ENCODE measurements around the gene MUL1.

Gene MUL1

GRCh38 chr1:20472121-20472520 is 35.8 kb downstream of the MUL1 start:
- no peaks in the 10 kb centered on the region for H3K36me3 ChIP-seq (ENCODE audit: control insufficient read depth in 2 of 2, insufficient read depth in 1 of 2, low read length in 2 of 2)
- no peak overlapping the region for H3K4me3 ChIP-seq (ENCODE audit: low read depth, low read length)
- peaks cover 4% of the 10 kb centered on the region for H3K4me1 ChIP-seq (ENCODE audit: control insufficient read depth, insufficient read depth, low read length)
- H3K9me3 ChIP-seq (ENCODE audit: control insufficient read depth, insufficient read depth, low read depth, low read length): no peaks in the 10 kb centered on the region
- TF ChIP-seq ZNF600 (tag by site-specific recombination; IDR thresholded peaks at IDR 0.05) (no peak), ZNF37A (tag by site-specific recombination; IDR thresholded peaks at IDR 0.05) (no peak), ZNF202 (tag by site-specific recombination; IDR thresholded peaks at IDR 0.05; ENCODE audit: borderline replicate concordance) (no peak), ZBTB7A (tag by site-specific recombination; IDR thresholded peaks at IDR 0.05; ENCODE audit: low read depth) (no peak), ZNF324 (tag by site-specific recombination; IDR thresholded peaks at IDR 0.05) (no peak), ZNF112 (tag by site-specific recombination; IDR thresholded peaks at IDR 0.05) (no peak), MYNN (tag by site-specific recombination; IDR thresholded peaks at IDR 0.05; ENCODE audit: borderline replicate concordance) (no peak), KLF16 (tag by site-specific recombination; IDR thresholded peaks at IDR 0.05) (no peak), SP7 (tag by site-specific recombination; IDR thresholded peaks at IDR 0.05) (no peak), ZNF571 (tag by site-specific recombination; IDR thresholded peaks at IDR 0.05) (no peak), ZNF626 (tag by site-specific recombination; IDR thresholded peaks at IDR 0.05) (no peak), ZIC2 (tag by site-specific recombination; IDR thresholded peaks at IDR 0.05) (no peak), ZNF302 (tag by site-specific recombination; IDR thresholded peaks at IDR 0.05; ENCODE audit: low read depth) (no peak), ZNF335 (tag by site-specific recombination; conservative IDR thresholded peaks at IDR 0.05) (no peak), ZNF398 (tag by site-specific recombination; IDR thresholded peaks at IDR 0.05) (no peak), ZFP37 (tag by site-specific recombination; IDR thresholded peaks at IDR 0.05) (no peak)
- TF ChIP-seq, protein P1, sequence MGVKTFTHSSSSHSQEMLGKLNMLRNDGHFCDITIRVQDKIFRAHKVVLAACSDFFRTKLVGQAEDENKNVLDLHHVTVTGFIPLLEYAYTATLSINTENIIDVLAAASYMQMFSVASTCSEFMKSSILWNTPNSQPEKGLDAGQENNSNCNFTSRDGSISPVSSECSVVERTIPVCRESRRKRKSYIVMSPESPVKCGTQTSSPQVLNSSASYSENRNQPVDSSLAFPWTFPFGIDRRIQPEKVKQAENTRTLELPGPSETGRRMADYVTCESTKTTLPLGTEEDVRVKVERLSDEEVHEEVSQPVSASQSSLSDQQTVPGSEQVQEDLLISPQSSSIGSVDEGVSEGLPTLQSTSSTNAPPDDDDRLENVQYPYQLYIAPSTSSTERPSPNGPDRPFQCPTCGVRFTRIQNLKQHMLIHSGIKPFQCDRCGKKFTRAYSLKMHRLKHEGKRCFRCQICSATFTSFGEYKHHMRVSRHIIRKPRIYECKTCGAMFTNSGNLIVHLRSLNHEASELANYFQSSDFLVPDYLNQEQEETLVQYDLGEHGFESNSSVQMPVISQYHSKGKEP (tag by site-specific recombination; IDR thresholded peaks at IDR 0.05): no peak
- TF ChIP-seq, protein P2, sequence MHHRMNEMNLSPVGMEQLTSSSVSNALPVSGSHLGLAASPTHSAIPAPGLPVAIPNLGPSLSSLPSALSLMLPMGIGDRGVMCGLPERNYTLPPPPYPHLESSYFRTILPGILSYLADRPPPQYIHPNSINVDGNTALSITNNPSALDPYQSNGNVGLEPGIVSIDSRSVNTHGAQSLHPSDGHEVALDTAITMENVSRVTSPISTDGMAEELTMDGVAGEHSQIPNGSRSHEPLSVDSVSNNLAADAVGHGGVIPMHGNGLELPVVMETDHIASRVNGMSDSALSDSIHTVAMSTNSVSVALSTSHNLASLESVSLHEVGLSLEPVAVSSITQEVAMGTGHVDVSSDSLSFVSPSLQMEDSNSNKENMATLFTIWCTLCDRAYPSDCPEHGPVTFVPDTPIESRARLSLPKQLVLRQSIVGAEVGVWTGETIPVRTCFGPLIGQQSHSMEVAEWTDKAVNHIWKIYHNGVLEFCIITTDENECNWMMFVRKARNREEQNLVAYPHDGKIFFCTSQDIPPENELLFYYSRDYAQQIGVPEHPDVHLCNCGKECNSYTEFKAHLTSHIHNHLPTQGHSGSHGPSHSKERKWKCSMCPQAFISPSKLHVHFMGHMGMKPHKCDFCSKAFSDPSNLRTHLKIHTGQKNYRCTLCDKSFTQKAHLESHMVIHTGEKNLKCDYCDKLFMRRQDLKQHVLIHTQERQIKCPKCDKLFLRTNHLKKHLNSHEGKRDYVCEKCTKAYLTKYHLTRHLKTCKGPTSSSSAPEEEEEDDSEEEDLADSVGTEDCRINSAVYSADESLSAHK (tag by site-specific recombination; IDR thresholded peaks at IDR 0.05): no peak
- CTCF ChIA-PET: no interaction called here
- no peak overlapping the region for H3K27ac ChIP-seq (ENCODE audit: extremely low read depth, low read depth, low read length)
- POLR2A ChIA-PET: no interaction called here

- no peaks in the 10 kb centered on the region for H3K36me3 ChIP-seq (ENCODE audit: control insufficient read depth in 2 of 2, insufficient read depth in 1 of 2, low read length in 2 of 2)
- no peak overlapping the region for H3K27ac ChIP-seq (ENCODE audit: extremely low read depth, low read depth, low read length)
- H3K4me3 ChIP-seq (ENCODE audit: low read depth, low read length): no peak overlapping the region
- ChIA-PET POLR2A (no interaction called here), CTCF (interaction anchor here (0.8 to 1.4 kb wide), 3 partner anchors 9 to 108 kb away, joined by 3 to 5 read pairs (median 4); no protein-coding TSS in a partner anchor)
- H3K4me1 ChIP-seq (ENCODE audit: control insufficient read depth, insufficient read depth, low read length): no peaks in the 10 kb centered on the region
- TF ChIP-seq ZNF366 (tag by site-specific recombination; conservative IDR thresholded peaks at IDR 0.05) (no peak), ZNF174 (tag by site-specific recombination; IDR thresholded peaks at IDR 0.05) (no peak), ZNF621 (tag by site-specific recombination; IDR thresholded peaks at IDR 0.05) (no peak), ZNF692 (tag by site-specific recombination; IDR thresholded peaks at IDR 0.05) (peak; percentile 54; the same call in 1 of the 2 replicates), ZNF37A (tag by site-specific recombination; IDR thresholded peaks at IDR 0.05) (no peak)
- TF ChIP-seq, protein P3, sequence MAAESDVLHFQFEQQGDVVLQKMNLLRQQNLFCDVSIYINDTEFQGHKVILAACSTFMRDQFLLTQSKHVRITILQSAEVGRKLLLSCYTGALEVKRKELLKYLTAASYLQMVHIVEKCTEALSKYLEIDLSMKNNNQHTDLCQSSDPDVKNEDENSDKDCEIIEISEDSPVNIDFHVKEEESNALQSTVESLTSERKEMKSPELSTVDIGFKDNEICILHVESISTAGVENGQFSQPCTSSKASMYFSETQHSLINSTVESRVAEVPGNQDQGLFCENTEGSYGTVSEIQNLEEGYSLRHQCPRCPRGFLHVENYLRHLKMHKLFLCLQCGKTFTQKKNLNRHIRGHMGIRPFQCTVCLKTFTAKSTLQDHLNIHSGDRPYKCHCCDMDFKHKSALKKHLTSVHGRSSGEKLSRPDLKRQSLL (tag by site-specific recombination; IDR thresholded peaks at IDR 0.05): no peak
- TF ChIP-seq, protein P4, sequence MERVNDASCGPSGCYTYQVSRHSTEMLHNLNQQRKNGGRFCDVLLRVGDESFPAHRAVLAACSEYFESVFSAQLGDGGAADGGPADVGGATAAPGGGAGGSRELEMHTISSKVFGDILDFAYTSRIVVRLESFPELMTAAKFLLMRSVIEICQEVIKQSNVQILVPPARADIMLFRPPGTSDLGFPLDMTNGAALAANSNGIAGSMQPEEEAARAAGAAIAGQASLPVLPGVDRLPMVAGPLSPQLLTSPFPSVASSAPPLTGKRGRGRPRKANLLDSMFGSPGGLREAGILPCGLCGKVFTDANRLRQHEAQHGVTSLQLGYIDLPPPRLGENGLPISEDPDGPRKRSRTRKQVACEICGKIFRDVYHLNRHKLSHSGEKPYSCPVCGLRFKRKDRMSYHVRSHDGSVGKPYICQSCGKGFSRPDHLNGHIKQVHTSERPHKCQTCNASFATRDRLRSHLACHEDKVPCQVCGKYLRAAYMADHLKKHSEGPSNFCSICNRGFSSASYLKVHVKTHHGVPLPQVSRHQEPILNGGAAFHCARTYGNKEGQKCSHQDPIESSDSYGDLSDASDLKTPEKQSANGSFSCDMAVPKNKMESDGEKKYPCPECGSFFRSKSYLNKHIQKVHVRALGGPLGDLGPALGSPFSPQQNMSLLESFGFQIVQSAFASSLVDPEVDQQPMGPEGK (tag by site-specific recombination; IDR thresholded peaks at IDR 0.05): no peak
- H3K9me3 ChIP-seq (ENCODE audit: control insufficient read depth, insufficient read depth, low read depth, low read length): no peaks in the 10 kb centered on the region
Observed at GRCh38 chr1:20470194-20470593, 37.8 kb downstream of the MUL1 start.

Measured in HEK293 (cell line).